ENCODE data around the gene LSP1.
"Not testable (repeated sequence)": the region's sequence is repeated elsewhere in the genome, so short reads cannot be mapped to it uniquely, and the experiment has no call there.

LSP1 gene

GRCh38 chr11:1879342-1879940 lies 26.6 kb downstream of the LSP1 start:
- DNase-seq: no peak

- no peak for DNase-seq
These were observed 27.2 kb downstream of the LSP1 start for GRCh38 chr11:1879941-1880720.

- no peak for DNase-seq
These were observed 28.0 kb downstream of the LSP1 start for GRCh38 chr11:1880746-1881441.

DNA sequence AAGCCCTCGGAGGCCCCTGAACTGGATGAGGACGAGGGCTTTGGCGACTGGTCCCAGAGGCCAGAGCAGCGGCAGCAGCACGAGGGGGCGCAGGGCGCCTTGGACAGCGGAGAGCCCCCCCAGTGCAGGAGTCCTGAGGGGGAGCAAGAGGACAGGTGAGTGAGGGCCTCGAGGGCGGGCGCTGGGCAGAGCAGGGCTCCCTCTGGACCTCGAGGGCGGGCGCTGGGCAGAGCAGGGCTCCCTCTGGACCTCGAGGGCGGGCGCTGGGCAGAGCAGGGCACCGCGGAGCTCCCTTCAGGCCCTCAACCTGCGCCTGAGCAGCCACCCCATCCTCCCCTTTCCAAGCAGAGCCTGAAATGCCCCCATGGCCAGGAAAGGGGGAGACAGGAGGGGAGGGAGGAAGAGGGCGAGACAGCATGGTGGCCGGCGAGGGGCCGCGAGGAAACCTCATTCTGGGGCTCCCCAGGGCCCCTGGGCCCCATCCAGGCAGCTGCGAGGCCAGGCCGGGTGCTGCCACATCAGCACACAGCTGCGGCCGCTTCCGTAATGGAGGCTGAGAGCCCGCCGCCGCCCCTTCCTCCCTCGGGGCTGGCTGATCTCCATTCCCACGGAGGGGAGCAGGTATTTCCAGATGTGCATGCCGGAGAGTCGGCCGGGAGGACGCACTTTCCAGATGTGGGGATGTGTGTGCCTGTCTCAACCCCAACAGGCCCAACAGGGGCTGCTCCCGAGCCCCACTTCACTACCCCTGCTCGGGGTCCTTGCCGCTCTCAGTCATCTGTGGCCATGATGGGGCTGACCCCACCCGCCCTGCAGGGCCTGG lies 28.8 kb downstream of the LSP1 start:
- DNase-seq: peak; percentile 24

- DNase-seq: peak; percentile 75
These were observed 29.7 kb downstream of the LSP1 start for GRCh38 chr11:1882265-1883238.

GRCh38 chr11:1883346-1884302 lies 30.7 kb downstream of the LSP1 start:
- peak; percentile 5 for DNase-seq

DNA sequence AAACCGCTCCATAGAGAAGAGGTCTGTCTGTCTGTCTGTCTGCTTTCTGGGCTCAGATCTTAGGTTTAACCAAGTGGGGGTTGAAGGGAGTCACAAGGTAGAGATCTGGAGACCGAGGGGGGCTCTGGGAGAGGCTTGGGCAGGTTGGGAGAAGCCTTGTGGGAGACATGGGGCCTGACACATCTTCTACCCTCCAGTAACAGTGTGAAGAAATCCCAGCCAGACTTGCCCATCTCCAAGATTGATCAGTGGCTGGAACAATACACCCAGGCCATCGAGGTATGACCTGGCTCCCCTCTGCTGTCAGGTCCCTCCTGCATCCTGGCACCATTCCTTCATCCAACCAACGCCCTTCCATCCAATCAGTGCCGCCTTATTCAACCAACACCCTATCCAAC lies 31.4 kb downstream of the LSP1 start:
- DNase-seq: peak; percentile 14

- DNase-seq: not testable (repeated sequence)
These were observed 33.7 kb downstream of the LSP1 start for GRCh38 chr11:1886551-1886950.

DNA sequence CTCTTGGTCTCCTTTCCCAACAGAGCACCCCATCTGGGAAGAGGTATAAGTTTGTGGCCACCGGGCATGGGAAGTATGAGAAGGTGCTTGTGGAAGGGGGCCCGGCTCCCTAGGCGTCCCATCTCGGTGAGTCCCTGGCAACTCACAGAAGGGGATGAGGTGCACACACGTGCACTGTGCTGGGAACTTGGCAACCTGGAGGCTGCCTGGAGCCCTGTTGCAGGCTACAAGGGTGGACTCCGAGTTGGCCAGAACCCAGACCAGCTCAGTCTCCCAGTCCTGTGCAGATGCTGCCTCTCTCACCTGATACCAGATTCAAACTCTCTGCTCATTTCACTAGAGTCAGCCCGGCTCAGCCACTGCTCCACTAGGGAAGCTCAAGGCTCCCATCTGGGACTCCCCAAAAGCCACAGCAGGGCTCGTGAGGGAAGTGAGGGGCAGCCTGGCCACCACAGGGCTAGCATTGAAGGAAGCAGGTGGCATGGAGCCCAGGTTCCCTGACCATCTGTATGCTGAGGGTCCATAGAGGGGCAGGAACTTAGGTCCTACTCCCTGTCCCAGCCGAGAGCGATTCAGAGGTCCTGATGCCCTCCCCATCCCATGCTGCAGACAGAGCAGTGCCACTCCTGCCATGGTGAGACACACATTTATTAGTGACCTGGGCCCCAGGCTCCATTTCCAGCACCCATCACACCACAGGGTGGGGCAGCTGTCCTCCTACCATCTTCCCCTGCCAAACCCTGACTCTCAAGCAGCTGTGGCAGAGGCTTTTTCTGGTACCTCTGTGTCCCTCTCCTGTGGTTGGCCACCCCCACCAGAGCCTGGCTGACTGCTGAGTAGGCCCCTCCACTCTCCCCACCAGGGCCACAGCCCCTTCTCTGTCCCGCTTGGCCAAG lies 34.8 kb downstream of the LSP1 start:
- no peak for DNase-seq

GRCh38 chr11:1888347-1888753 lies 35.5 kb downstream of the LSP1 start:
- DNase-seq: no peak

DNA sequence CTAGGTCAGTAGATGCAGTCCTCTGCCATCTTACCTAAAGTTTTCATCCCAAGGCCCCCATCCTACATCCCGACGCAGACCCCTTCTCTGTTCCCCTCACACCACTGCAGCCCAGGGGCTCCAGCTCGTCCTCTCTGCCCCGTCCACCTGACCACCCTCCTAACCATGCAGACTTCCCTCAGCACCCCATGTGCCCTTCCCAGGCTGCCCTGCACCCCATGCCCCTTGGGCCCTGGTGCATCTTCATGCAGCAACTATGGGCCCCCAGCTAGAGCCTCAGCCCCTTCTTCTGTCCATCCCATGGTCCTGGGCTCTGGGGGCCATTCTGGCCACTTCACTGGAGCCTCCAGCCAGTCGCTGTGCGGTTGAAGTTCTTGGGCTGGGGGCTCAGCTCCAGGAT lies 35.9 kb downstream of the LSP1 start:
- DNase-seq: no peak

GRCh38 chr11:1889224-1889930 lies 36.5 kb downstream of the LSP1 start:
- peak; percentile 75 for DNase-seq

GRCh38 chr11:1889941-1890855 lies 37.3 kb downstream of the LSP1 start:
- DNase-seq: no peak

DNA sequence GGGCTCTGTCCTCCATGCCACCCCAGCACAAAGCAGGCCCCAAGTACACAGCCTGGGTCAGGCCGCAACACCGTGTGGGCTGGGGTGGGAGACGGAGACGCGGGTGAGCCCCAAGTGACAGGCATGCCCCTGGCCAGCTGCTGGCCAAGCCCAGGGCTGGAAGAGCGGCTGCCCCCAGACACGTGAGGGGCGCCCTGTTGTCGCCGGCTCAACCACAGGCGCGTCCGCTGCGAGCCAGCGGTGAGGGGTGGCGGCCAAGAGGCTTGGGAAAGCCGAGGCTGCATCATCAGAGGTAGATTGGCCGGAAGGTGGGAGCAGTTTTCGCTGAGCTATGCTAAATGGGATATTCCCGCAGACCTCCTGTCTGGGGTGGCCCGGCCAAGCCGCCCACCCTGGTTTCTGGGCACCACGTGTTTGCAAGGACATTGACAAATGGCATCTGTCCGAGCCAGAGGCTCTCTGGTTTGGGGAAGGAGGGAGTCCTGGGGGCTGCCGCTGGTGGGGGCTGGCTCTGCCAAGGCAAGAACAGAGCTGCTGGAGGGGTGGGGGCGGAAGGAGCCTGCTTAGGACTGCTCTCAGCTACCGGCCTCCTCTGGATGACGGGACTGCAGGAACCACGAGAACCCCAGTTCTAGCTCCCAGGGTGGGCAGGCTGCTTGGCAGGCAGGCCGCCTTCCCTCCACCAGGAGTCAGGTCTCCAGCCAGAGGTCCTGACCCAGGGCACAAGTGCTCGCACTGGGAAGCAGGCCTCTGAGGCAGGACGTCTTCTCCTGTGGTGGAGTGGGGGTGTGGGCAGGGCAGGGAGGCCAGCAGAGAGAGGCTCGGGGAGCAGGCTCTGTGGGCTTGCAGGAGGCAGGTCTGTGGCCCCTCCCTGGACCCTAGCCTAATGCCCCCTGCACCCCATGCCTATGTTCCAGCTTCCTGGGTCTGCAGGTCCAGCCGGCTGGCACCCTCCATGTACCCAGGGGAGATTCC lies 38.3 kb downstream of the LSP1 start:
- no peak for DNase-seq

DNA sequence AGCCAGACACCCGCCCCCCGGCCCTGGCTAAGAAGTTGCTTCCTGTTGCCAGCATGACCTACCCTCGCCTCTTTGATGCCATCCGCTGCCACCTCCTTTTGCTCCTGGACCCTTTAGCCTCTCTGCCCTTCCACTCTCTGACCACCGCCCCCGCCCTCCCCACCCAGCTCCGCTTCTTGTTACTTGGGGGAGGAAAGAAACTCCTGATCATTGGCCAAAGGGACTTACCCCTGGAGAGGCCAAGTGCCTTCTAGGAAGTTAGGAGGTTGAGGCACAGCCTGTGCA lies 38.9 kb downstream of the LSP1 start, which contains the start of gene PRR33:
TSS of gene PRR33 (minus strand) at position 65 of the 285 bp plus-strand sequence. CDS start 1,311 bp downstream, outside the sequence.
- DNase-seq: no peak

GRCh38 chr11:1892116-1892515 lies 39.2 kb downstream of the LSP1 start:
- no peak for DNase-seq

GRCh38 chr11:1892558-1892957 lies 39.7 kb downstream of the LSP1 start:
- DNase-seq: no peak
